ENCODE data around the gene NEO1.

The NEO1 gene

GRCh38 chr15:73303636-73304035 is 251.4 kb downstream of the NEO1 start:
- no peak for DNase-seq (ENCODE audit: low read depth in 2 of 2)

- DNase-seq (ENCODE audit: low read depth in 2 of 2): no peak
Measured at GRCh38 chr15:73305331-73306211, 253.3 kb downstream of the NEO1 start.

- no peak for DNase-seq (ENCODE audit: low read depth in 2 of 2)
Measured at GRCh38 chr15:73308305-73308704, 256.0 kb downstream of the NEO1 start.

GRCh38 chr15:73313861-73314260 is 261.6 kb downstream of the NEO1 start:
- DNase-seq (ENCODE audit: low read depth in 2 of 2): no peak

GRCh38 chr15:73317651-73318462 is 265.6 kb downstream of the NEO1 start:
- no peak for DNase-seq (ENCODE audit: low read depth in 2 of 2)

GRCh38 chr15:73318463-73319351 is 266.4 kb downstream of the NEO1 start:
- no peak for DNase-seq (ENCODE audit: low read depth in 2 of 2)

- no peak for DNase-seq (ENCODE audit: low read depth in 2 of 2)
Measured at GRCh38 chr15:73319460-73320245, 267.4 kb downstream of the NEO1 start.

- no peak for DNase-seq (ENCODE audit: low read depth in 2 of 2)
Measured at GRCh38 chr15:73320619-73321180, 268.4 kb downstream of the NEO1 start.

GRCh38 chr15:73321496-73322450 is 269.5 kb downstream of the NEO1 start:
- DNase-seq (ENCODE audit: low read depth in 2 of 2): no peak

GRCh38 chr15:73322665-73323373 is 270.6 kb downstream of the NEO1 start:
- no peak for DNase-seq (ENCODE audit: low read depth in 2 of 2)

GRCh38 chr15:73323374-73323955 is 271.2 kb downstream of the NEO1 start:
- DNase-seq (ENCODE audit: low read depth in 2 of 2): no peak

- DNase-seq (ENCODE audit: low read depth in 2 of 2): no peak
Measured at GRCh38 chr15:73323956-73324355, 271.7 kb downstream of the NEO1 start.

- no peak for DNase-seq (ENCODE audit: low read depth in 2 of 2)
Measured at GRCh38 chr15:73324496-73325170, 272.4 kb downstream of the NEO1 start.

GRCh38 chr15:73325191-73325861 is 273.1 kb downstream of the NEO1 start:
- no peak for DNase-seq (ENCODE audit: low read depth in 2 of 2)

GRCh38 chr15:73326157-73326556 is 273.9 kb downstream of the NEO1 start:
- DNase-seq (ENCODE audit: low read depth in 2 of 2): no peak

GRCh38 chr15:73328149-73328820 is 276.0 kb downstream of the NEO1 start:
- DNase-seq (ENCODE audit: low read depth in 2 of 2): no peak

GRCh38 chr15:73328981-73329380 is 276.7 kb downstream of the NEO1 start:
- DNase-seq (ENCODE audit: low read depth in 2 of 2): no peak
